CD4-positive, alpha-beta T cell treated with Interleukin-15 for 1 hour (primary cell): ENCODE data around the gene TNXB.
"Not testable (repeated sequence)": the region's sequence is repeated elsewhere in the genome, so short reads cannot be mapped to it uniquely, and the experiment has no call there.

ENCODE experiments used
- DNase-seq: peaks from one replicate; pipeline ENCODE4 v3.0.0-alpha.2; 2020

The TNXB gene

DNA sequence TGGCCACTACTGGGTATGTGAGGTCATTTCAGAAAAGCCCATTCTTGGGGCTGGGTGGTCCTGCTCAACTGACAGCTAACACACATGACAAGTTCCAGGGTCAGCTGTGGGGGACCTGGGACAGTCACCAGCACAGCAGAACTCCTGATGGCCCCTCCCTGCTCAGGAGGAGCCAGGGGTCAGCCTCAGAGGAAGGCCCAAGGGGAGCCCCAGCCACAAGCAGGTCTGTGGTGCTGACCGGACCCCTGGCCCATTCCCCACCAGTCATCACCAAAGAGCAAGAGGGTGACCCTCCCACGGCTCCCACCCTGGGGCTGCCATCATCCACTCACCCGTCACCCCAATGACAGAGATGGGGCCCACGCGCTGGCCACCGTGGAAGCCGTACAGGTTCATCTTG is 52.9 kb downstream of the TNXB start:
- DNase-seq: no peak

DNA sequence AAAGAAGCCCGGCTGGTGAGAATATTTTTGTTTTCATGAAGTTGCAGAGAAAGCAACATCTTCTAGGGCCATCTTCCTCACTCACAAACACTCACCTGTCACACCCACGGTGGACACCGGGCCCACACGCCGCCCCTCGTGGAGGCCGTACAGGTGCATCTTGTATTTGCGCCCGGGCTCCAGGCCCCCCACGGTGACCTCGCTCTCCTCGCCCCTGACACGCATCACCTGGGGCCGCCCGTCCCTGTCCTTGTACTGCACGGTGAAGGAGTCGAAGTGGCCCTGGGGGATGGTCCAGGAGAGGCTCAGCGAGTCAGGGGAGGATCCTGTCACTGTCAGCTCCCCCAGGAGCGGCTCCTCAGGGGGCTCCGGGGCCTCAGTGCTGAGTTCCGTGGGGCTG is 53.4 kb downstream of the TNXB start:
- not testable (repeated sequence) for DNase-seq

DNA sequence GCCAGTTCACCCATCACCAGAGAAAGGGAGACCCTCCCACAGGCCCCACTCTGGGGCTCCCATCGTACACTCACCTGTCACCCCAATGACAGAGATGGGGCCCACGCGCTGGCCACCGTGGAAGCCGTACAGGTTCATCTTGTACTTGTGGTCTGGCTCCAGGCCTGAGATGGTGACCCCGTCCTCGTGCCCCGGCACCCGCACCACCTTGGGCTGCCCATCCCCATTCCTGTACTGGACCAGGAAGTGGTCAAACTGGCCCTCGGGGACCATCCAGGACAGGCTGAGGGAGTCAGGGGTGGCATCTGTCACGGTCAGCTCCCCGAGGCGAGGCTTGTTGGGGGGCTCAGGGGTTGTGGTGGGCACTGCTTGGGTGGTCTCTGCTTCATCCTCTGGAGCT is 55.8 kb downstream of the TNXB start:
- DNase-seq: not testable (repeated sequence)

DNA sequence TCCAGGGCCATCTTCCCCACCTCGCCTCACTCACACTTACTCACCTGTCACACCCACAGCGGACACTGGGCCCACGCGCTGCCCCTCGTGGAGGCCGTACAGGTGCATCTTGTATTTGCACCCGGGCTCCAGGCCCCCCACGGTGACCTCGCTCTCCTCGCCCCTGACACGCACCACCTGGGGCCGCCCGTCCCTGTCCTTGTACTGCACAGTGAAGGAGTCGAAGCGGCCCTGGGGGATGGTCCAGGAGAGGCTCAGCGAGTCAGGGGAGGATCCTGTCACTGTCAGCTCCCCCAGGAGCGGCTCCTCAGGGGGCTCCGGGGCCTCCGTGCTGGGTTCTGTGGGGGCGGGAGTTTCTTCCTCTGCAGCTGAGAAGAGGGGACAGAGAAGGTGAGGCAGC is 56.5 kb downstream of the TNXB start:
- DNase-seq: not testable (repeated sequence)

DNA sequence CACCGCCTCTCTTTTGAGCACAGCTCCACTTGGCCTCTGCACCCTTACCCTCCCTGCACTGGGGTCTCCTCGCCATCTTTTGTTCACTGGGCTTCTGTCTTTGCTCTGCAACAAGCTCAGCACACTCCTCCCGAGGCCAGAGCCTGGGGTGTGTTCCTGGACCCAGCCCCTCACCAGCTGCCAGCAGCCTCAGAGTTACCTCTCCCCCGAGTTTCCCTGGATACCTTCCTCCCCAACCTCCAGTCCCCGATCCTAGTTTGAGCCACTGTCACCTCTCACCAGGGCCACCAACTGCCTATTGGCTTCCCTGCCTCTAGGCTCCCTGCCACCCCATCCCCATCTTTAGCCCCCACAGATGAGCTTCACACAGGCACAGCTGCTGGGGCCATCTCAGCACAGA is 58.6 kb downstream of the TNXB start:
- no peak for DNase-seq

DNA sequence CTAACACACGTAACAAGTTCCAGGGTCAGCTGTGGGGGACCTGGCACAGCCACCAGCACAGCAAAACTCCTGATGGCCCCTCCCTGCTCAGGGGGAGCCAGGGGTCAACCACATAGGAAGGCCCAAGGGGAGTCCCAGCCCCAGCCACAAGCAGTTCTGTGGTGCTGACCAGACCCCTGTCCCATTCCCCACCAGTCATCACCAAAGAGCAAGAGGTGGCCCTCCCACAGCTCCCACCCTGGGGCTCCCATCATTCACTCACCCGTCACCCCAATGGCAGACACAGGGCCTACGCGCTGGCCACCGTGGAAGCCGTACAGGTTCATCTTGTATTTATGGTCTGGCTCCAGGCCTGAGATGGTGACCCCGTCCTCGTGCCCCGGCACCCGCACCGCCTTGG is 59.4 kb downstream of the TNXB start:
- not testable (repeated sequence) for DNase-seq

DNA sequence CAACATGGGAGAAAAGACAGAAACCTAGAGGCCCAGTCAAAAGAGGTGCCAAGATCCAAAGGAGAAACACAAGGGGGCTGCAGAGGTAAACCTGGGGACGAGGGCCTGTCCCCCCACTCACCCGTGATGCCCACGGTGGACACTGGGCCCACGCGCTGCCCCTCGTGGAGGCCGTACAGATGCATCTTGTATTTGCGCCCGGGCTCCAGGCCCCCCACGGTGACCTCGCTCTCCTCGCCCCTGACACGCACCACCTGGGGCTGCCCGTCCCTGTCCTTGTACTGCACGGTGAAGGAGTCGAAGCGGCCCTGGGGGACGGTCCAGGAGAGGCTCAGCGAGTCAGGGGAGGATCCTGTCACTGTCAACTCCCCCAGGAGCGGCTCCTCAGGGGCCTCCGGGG is 60.0 kb downstream of the TNXB start:
- DNase-seq: not testable (repeated sequence)

DNA sequence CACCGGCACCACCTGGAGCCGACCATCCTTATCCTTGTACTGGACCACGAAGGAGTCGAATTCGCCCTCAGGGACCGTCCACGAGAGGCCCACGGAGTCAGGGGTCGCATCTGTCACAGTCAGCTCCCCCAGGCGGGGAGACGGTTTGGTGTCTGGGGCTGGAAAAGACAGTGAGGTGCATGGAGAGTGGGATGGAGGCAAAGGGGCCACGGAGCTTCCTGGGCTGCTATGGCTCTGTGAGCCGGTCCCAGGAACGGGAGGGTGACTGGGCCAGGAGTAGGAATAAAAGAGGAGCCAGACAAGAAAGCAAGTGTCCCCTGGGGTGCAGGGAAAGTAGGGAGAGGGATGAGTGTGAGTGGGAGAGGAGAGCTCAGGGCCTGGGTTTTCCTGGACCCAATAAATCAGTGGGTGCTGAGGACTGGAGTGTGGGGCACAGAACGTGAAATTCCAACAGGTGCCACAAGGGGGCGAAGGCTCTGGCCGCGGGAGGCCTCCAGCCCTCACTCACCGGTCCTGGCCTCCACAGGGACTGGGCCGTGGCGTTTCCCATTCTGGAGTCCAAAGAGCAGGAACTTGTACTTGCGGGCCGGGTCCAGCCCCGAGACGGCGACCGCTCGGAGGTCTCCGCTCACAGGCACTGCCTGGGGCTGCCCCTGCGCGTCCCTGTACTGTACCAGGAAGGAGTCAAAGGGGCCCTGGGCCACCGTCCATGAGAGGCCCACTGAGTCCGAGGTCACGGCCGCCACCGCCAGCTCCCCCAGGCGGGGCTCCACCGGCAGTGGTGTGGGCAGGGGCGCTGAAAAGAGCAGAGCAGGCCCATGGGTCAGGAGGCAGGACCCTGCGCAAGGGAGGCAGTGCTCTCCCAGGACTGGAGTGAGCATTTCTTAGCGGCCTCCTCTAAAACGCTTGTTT is 61.0 kb downstream of the TNXB start:
- DNase-seq: peak; percentile 51

DNA sequence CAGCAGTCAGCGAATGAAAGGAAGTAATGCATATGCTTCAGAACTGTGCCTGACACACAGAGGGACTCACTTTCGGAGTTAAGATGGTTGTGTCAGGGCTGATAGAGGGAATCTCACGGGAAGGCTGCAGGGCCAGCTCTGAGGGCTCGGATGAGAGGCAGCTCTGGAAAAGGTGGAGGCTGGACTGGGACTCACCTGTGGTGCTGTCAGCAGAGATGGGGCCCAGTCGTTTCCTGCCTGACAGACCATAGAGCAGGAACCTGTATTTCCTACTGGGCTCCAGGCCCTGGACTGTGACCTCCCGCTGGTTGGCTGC is 61.6 kb downstream of the TNXB start:
- DNase-seq: no peak

DNA sequence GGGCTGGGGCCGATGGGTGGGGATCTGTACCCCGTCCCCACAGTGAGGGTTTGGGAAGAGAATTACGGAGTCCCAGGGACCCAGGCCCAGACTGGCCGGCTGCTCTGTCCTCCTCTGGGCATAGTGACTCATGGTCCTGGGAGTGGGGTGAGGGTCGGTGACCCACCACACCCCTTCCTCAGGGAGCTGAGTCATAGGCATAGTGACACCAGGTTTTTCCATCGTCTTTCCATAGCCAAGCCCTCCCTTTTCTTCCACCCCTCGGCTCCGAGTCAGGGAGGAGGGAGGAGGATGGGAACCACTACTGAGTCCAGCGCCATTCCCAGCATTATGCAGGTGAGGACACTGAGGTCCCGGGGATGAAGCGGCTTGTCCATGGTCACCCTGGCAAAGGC is 62.1 kb downstream of the TNXB start:
- DNase-seq: no peak

DNA sequence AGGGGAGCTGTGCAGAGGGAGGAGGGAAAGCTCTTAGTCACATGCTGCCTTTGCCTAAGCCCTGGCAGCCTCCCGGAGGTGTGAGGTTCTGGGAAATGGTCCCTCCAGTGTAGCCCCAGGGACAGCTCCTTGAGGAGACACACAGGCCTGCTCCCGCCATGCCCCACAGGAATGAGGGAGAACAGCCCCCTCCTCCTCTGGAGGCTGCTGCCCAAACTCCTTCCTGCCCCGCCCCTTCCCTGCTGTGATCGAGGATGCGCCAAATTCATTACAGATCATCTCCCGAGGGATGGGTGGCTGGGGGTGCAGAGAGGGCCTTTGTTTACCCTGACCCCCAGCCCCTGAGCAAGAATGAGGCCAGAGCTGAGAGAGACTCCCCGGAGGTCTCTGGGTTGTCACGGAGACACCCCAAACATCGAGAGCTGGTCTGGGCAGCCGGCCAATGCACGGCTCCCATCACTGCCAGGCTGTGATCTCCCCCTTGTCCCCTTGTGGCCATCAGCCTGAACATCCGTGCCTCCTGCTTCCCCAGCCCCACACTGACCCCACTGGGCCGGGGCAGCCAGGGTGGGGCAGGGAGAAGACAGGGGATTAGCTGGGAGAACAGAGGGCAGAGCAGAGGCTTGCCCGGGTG is 62.6 kb downstream of the TNXB start:
- DNase-seq: no peak

DNA sequence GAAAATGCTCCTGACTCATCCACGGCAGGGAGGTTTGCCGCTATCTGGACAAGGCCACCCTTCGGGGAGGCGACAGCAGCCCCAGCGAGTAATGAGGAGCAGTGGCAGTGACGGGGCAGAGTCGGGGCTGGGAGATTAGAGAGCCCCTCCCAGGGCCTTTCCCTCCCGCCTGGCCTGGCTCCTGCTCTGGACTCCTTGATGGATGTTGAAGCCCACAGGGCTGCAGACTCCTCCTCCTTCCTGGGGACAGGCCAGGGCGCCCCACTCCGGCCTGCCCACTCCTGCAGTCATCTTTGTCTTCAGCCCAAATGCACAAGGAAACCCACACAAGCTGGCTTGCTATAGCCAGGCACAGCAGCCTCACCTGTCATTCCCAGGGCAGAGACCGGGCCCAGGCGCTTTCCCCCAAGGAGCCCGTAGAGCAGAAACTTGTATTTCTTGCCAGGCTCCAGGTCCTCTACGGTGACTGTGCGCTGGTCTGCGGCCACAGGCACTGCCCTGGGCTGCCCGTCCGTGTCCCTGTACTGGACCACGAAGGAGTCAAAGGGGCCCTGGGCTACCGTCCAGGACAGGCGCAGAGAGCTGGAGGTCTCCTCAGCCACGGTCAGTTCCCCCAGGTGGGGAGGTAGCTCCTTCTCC is 63.2 kb downstream of the TNXB start:
- no peak for DNase-seq

DNA sequence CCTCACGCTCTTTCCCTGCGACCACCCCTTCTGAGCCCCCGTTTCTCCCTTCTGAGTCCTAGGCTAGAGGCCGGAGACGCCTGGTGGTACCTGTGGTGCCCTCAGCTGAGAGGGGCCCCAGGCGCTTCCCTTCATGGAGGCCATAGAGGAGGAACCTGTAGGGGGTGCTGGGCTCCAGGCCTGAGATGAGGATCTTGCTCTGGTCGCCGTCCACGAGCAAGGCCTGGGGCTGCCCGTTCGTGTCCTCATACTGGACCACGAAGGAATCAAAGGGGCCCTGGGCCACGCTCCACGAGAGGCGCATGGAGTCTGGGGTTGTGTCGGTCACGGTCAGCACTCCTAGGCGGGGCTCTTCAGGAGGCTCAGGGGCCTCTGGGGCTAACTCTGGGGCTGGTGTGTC is 64.2 kb downstream of the TNXB start:
- not testable (repeated sequence) for DNase-seq

DNA sequence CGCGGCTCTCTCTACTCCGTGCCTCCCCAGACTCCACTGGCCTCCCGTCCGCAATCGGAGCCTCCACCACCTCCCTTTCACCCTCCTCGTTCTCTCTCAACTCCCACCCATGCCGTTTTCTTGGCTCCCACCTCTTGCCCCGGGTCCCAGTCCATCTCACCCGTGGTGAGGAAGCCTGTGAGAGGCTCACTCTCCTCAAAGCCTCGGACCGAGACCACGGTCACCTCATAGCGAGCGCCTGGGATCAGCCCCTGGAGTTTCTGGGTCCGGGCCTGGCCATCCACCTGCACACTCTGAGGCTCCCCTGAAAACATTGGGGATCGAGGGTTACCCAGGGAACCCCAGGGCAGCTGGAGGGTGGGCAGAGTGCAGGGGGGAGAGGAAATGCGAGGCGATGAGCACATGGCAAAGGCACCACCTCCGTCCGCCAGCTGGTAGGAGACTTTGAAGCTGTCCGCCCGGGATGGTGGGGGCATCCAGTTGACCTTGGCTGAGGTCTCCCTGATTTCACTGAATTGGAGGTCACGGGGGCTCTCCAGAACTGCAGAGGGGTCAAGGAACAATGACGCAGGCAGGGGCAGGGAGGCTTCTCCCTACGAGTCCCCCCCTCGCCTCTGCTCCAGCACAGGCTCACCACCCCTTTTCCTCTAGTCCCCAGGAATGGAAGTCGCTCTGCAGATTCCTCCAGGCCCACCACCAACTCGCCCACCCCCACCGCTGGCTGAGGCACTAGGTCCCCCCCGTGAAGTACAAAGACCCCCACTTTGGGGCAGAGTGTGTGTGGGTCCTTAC is 65.4 kb downstream of the TNXB start:
- DNase-seq: not testable (repeated sequence)

DNA sequence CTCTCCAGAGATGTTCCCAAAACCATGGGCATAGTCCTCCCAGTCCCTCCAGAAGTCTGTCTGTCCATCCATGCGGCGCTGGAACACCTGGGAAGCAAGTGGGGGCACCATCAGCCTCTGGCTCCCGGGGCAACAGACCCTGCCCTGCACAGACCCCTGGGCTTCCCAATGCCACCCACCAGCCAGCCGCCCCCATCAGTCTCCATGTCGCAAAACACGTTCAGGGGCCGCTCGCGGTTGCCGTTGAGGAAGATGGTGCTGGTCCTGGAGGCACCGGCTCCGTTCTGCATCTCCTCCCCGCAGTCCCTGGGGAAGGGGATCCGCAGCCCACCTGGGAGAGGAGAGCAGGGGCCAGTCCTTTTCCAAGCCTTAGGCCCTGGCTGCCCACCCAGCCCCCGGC is 66.9 kb downstream of the TNXB start:
- not testable (repeated sequence) for DNase-seq

DNA sequence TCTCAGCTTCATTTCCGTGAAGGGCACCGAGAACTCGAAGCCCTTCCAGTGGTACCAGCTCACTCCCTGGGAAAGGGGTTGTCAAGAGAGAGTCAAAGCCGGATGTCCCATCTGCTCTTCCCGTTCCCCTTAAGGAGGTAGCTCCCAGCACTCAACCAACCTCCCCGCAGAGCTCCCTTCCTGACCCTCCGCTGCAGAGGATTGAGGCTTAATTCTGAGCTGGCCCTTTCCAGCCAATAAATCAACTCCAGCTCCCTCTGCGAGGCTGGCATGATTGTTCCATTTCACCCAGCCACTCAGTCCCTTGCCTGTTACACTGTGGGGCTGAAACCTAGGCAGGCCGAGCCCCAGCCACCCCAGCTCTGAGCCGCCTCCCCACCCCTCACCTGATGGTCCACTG is 67.8 kb downstream of the TNXB start:
- not testable (repeated sequence) for DNase-seq

DNA sequence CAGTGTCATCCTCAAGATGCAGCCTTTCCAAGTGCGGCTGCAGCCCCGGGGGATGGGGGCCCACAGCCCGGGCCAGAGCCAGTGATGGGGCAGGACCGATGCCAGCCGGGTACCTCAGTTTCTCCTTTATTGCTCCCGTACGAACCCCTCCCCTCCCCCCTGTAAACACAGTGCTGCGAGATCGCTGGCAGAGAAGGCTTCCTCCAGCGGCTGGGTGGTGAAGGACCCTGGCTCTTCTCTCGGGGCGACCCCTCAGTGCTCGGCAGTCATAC is 68.2 kb downstream of the TNXB start:
- not testable (repeated sequence) for DNase-seq

DNA sequence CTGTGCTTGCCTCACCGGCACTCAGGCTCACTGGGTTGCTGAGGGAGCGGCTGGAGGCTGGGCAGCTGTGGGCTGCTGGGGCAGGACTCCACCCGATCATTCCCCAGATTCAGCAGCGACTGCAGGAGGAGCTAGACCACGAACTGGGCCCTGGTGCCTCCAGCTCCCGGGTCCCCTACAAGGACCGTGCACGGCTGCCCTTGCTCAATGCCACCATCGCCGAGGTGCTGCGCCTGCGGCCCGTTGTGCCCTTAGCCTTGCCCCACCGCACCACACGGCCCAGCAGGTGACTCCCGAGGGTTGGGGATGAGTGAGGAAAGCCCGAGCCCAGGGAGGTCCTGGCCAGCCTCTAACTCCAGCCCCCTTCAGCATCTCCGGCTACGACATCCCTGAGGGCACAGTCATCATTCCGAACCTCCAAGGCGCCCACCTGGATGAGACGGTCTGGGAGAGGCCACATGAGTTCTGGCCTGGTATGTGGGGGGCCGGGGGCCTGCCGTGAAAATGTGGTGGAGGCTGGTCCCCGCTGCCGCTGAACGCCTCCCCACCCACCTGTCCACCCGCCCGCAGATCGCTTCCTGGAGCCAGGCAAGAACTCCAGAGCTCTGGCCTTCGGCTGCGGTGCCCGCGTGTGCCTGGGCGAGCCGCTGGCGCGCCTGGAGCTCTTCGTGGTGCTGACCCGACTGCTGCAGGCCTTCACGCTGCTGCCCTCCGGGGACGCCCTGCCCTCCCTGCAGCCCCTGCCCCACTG is 68.7 kb downstream of the TNXB start:
- not testable (repeated sequence) for DNase-seq

DNA sequence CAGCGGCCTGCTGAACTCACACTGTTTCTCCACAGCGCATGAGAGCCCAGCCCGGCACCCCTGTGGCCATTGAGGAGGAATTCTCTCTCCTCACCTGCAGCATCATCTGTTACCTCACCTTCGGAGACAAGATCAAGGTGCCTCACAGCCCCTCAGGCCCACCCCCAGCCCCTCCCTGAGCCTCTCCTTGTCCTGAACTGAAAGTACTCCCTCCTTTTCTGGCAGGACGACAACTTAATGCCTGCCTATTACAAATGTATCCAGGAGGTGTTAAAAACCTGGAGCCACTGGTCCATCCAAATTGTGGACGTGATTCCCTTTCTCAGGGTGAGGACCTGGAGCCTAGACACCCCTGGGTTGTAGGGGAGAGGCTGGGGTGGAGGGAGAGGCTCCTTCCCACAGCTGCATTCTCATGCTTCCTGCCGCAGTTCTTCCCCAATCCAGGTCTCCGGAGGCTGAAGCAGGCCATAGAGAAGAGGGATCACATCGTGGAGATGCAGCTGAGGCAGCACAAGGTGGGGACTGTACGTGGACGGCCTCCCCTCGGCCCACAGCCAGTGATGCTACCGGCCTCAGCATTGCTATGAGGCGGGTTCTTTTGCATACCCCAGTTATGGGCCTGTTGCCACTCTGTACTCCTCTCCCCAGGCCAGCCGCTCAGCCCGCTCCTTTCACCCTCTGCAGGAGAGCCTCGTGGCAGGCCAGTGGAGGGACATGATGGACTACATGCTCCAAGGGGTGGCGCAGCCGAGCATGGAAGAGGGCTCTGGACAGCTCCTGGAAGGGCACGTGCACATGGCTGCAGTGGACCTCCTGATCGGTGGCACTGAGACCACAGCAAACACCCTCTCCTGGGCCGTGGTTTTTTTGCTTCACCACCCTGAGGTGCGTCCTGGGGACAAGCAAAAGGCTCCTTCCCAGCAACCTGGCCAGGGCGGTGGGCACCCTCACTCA is 69.5 kb downstream of the TNXB start:
- not testable (repeated sequence) for DNase-seq

DNA sequence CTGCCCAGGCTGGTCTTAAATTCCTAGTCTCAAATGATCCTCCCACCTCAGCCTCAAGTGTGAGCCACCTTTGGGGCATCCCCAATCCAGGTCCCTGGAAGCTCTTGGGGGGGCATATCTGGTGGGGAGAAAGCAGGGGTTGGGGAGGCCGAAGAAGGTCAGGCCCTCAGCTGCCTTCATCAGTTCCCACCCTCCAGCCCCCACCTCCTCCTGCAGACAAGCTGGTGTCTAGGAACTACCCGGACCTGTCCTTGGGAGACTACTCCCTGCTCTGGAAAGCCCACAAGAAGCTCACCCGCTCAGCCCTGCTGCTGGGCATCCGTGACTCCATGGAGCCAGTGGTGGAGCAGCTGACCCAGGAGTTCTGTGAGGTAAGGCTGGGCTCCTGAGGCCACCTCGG is 70.3 kb downstream of the TNXB start:
- DNase-seq: not testable (repeated sequence)
